ENCODE measurements around the gene ANP32B. TPM values are rescaled to one million over a fixed set of nuclear protein-coding genes. Genes with fewer than 3 reads are reported as not detected.
"Not testable (repeated sequence)": the region's sequence is repeated elsewhere in the genome, so short reads cannot be mapped to it uniquely, and the experiment has no call there.

ANP32B gene
- total RNA-seq, 1 donor from 2014 or later, result 220 TPM

- TF ChIP-seq CTCF (conservative IDR thresholded peaks at IDR 0.05), result no peak
- no peak for DNase-seq (ENCODE audit: low read depth, low spot score)
- H3K27me3 Mint-ChIP-seq (ENCODE audit: low read depth), result peaks cover 79% of the 10 kb centered on the region
- H3K4me3 Mint-ChIP-seq, result no peak overlapping the region
- H3K36me3 Mint-ChIP-seq (ENCODE audit: low read depth), result peaks cover 39% of the 10 kb centered on the region
- no peak overlapping the region for H3K27ac Mint-ChIP-seq (ENCODE audit: unreplicated experiment)
- H3K9me3 Mint-ChIP-seq, result no peaks in the 10 kb centered on the region
- peaks cover 8% of the 10 kb centered on the region for H3K4me1 Mint-ChIP-seq
These were observed 36.0 kb downstream of the ANP32B start for GRCh38 chr9:98019098-98019497.

- peaks cover 35% of the 10 kb centered on the region for H3K36me3 Mint-ChIP-seq (ENCODE audit: low read depth)
- H3K4me3 Mint-ChIP-seq; H3K4me1 Mint-ChIP-seq; H3K9me3 Mint-ChIP-seq; H3K27ac Mint-ChIP-seq (ENCODE audit: unreplicated experiment); DNase-seq (ENCODE audit: low read depth, low spot score): not testable (repeated sequence)
- peaks cover 83% of the 10 kb centered on the region for H3K27me3 Mint-ChIP-seq (ENCODE audit: low read depth)
These were observed 36.7 kb downstream of the ANP32B start for GRCh38 chr9:98019869-98020268.

GRCh38 chr9:98020476-98021145, 37.5 kb downstream of the ANP32B start:
- H3K27ac Mint-ChIP-seq (ENCODE audit: unreplicated experiment), result no peak overlapping the region
- peaks cover 87% of the 10 kb centered on the region for H3K27me3 Mint-ChIP-seq (ENCODE audit: low read depth)
- no peaks in the 10 kb centered on the region for H3K9me3 Mint-ChIP-seq
- no peak overlapping the region for H3K4me3 Mint-ChIP-seq
- peaks cover 8% of the 10 kb centered on the region for H3K4me1 Mint-ChIP-seq
- TF ChIP-seq CTCF (conservative IDR thresholded peaks at IDR 0.05), result no peak
- DNase-seq (ENCODE audit: low read depth, low spot score), result no peak
- H3K36me3 Mint-ChIP-seq (ENCODE audit: low read depth), result peaks cover 30% of the 10 kb centered on the region

GRCh38 chr9:98021306-98022040, 38.3 kb downstream of the ANP32B start:
- Mint-ChIP-seq H3K4me1 (peaks cover 1% of the 10 kb centered on the region), H3K27ac (ENCODE audit: unreplicated experiment) (no peak overlapping the region), H3K4me3 (no peak overlapping the region), H3K9me3 (no peaks in the 10 kb centered on the region), H3K27me3 (ENCODE audit: low read depth) (peaks cover 89% of the 10 kb centered on the region), H3K36me3 (ENCODE audit: low read depth) (peaks cover 27% of the 10 kb centered on the region)
- no peak for DNase-seq (ENCODE audit: low read depth, low spot score)
- TF ChIP-seq CTCF (conservative IDR thresholded peaks at IDR 0.05), result no peak

GRCh38 chr9:98022447-98022846, 39.3 kb downstream of the ANP32B start:
- Mint-ChIP-seq H3K27ac (ENCODE audit: unreplicated experiment) (no peak overlapping the region), H3K36me3 (ENCODE audit: low read depth) (peaks cover 23% of the 10 kb centered on the region), H3K9me3 (no peaks in the 10 kb centered on the region), H3K4me1 (no peaks in the 10 kb centered on the region), H3K27me3 (ENCODE audit: low read depth) (peaks cover 88% of the 10 kb centered on the region), H3K4me3 (no peak overlapping the region)
- DNase-seq (ENCODE audit: low read depth, low spot score), result no peak
- no peak for TF ChIP-seq CTCF (conservative IDR thresholded peaks at IDR 0.05)

- H3K27ac Mint-ChIP-seq (ENCODE audit: unreplicated experiment), result no peak overlapping the region
- peaks cover 11% of the 10 kb centered on the region for H3K36me3 Mint-ChIP-seq (ENCODE audit: low read depth)
- TF ChIP-seq CTCF (conservative IDR thresholded peaks at IDR 0.05), result no peak
These were observed 41.6 kb downstream of the ANP32B start for GRCh38 chr9:98024702-98025101.

More at GRCh38 chr9:98024702-98025101, 41.6 kb downstream of the ANP32B start:
- H3K4me3 Mint-ChIP-seq, result no peak overlapping the region
- no peak for DNase-seq (ENCODE audit: low read depth, low spot score)
- H3K27me3 Mint-ChIP-seq (ENCODE audit: low read depth), result peaks cover 80% of the 10 kb centered on the region
- no peaks in the 10 kb centered on the region for H3K4me1 Mint-ChIP-seq
- no peaks in the 10 kb centered on the region for H3K9me3 Mint-ChIP-seq
